ENCODE measurements around the gene ABTB1.

ABTB1 gene

GRCh38 chr3:127706785-127707351 lies 34.1 kb downstream of the ABTB1 start:
- TF ChIP-seq CTCF (conservative IDR thresholded peaks at IDR 0.05; ENCODE audit: control insufficient read depth, insufficient read depth, low read depth, low read length) = no peak
- DNase-seq (ENCODE audit: low read depth) = no peak
- no peak overlapping the region for H3K4me3 ChIP-seq (ENCODE audit: control insufficient read depth, low read depth, low read length)

GRCh38 chr3:127707851-127708411 lies 35.2 kb downstream of the ABTB1 start:
- no peak overlapping the region for H3K4me3 ChIP-seq (ENCODE audit: control insufficient read depth, low read depth, low read length)
- TF ChIP-seq CTCF (conservative IDR thresholded peaks at IDR 0.05; ENCODE audit: control insufficient read depth, insufficient read depth, low read depth, low read length) = no peak
- no peak for DNase-seq (ENCODE audit: low read depth)

- no peak overlapping the region for H3K4me3 ChIP-seq (ENCODE audit: control insufficient read depth, low read depth, low read length)
- TF ChIP-seq CTCF (conservative IDR thresholded peaks at IDR 0.05; ENCODE audit: control insufficient read depth, insufficient read depth, low read depth, low read length) = no peak
- no peak for DNase-seq (ENCODE audit: low read depth)
These were observed 36.1 kb downstream of the ABTB1 start for GRCh38 chr3:127708837-127709236.

- peak; percentile 34 for DNase-seq (ENCODE audit: low read depth)
- TF ChIP-seq CTCF (conservative IDR thresholded peaks at IDR 0.05; ENCODE audit: control insufficient read depth, insufficient read depth, low read depth, low read length) = no peak
- H3K4me3 ChIP-seq (ENCODE audit: control insufficient read depth, low read depth, low read length) = no peak overlapping the region
These were observed 36.7 kb downstream of the ABTB1 start for GRCh38 chr3:127709320-127710060.

GRCh38 chr3:127710155-127710941 lies 37.6 kb downstream of the ABTB1 start:
- no peak for TF ChIP-seq CTCF (conservative IDR thresholded peaks at IDR 0.05; ENCODE audit: control insufficient read depth, insufficient read depth, low read depth, low read length)
- H3K4me3 ChIP-seq (ENCODE audit: control insufficient read depth, low read depth, low read length) = no peak overlapping the region
- DNase-seq (ENCODE audit: low read depth) = peak; percentile 42

- DNase-seq (ENCODE audit: low read depth) = no peak
- no peak for TF ChIP-seq CTCF (conservative IDR thresholded peaks at IDR 0.05; ENCODE audit: control insufficient read depth, insufficient read depth, low read depth, low read length)
These were observed 38.4 kb downstream of the ABTB1 start for GRCh38 chr3:127711021-127711695.

More at GRCh38 chr3:127711021-127711695, 38.4 kb downstream of the ABTB1 start:
- no peak overlapping the region for H3K4me3 ChIP-seq (ENCODE audit: control insufficient read depth, low read depth, low read length)
